Measurements from ENCODE around the gene KCNK16. TPM values are rescaled to one million over a fixed set of nuclear protein-coding genes. Genes with fewer than 3 reads are reported as not detected.

The KCNK16 gene
- total and polyA plus RNA-seq, 2 of the 4 experiments (the other 2 are of a cell fraction) = not detected

DNA sequence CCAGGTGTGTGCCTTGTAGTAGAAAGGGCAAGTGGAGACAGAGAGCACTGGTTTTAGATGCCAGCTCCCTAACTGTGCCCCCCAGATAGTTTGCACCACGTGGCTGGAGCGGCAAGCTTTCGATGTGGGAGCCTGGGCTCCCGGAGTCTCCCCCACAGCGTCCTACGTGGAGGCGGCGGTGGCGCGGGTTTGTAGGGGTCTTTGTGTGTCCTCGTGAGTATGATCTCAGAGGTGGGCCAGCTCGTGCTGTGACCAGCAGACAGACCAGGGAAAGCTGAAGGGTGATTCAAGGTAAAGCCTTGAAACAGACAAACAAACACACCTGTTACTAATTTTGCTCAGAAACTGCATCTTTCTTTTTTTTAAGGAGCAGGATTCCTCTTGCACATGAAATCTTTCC is 5.6 kb upstream of the KCNK16 start:
- Histone ChIP-seq H2AK9ac (replicated peaks; ENCODE audit: low read depth, low read length, poor library complexity) (no peak overlapping the region), H2AK5ac (ENCODE audit: low read depth, low read length) (no peak overlapping the region), H3K27me3 (ENCODE audit: control insufficient read depth, insufficient read depth, low read length) (no peaks in the 10 kb centered on the region; the same call in 1 of the 2 replicates), H2BK15ac (ENCODE audit: low read depth, low read length) (no peak overlapping the region), H3K4me3 (ENCODE audit: insufficient read depth, low read depth, low read length) (no peak overlapping the region), H3K9me3 (ENCODE audit: control insufficient read depth, insufficient read depth, low read length) (no peaks in the 10 kb centered on the region), H3K4ac (ENCODE audit: low read depth, low read length) (no peak overlapping the region), H4K20me1 (ENCODE audit: insufficient read depth, low read length) (no peaks in the 10 kb centered on the region), H3K14ac (replicated peaks; ENCODE audit: low read depth, low read length) (no peak overlapping the region), H3K4me2 (ENCODE audit: low read depth, low read length) (no peak overlapping the region), H3K9ac (ENCODE audit: low read depth, low read length) (no peak overlapping the region), H4K91ac (ENCODE audit: insufficient read depth, low read depth, low read length) (no peak overlapping the region), H2BK5ac (ENCODE audit: low read depth, low read length, poor library complexity, severe bottlenecking) (no peak overlapping the region), H3K79me1 (ENCODE audit: low read depth in 1 of 2, low read length in 2 of 2) (no peaks in the 10 kb centered on the region), H3K23ac (ENCODE audit: low read depth, low read length) (no peak overlapping the region), H2BK120ac (ENCODE audit: low read depth, low read length) (no peak overlapping the region), H3K56ac (ENCODE audit: extremely low read depth, insufficient read depth, low read length) (no peak overlapping the region), H3K9me1 (ENCODE audit: insufficient read depth, low read length) (no peaks in the 10 kb centered on the region), H3K18ac (ENCODE audit: low read depth, low read length) (no peak overlapping the region), H3K27ac (ENCODE audit: insufficient read depth, low read length) (no peak overlapping the region), H4K5ac (ENCODE audit: low read depth, low read length) (no peak overlapping the region), H4K8ac (ENCODE audit: low read depth in 2 of 2, low read length in 2 of 2) (no peak overlapping the region), H3K4me1 (ENCODE audit: control insufficient read depth, insufficient read depth, low read length) (no peaks in the 10 kb centered on the region), H3K36me3 (ENCODE audit: control insufficient read depth, insufficient read depth, low read length) (no peaks in the 10 kb centered on the region), H2AFZ (replicated peaks; ENCODE audit: low read length, poor library complexity) (no peak overlapping the region), H2BK20ac (ENCODE audit: low read depth, low read length) (no peak overlapping the region)
- ChIA-PET CTCF (no interaction called here), POLR2A (ENCODE audit: unreplicated experiment) (no interaction called here)
- no TSS peak for BruUV-seq (replicated peaks)
- in situ Hi-C loops (cut with MboI; ENCODE audit: low sequenced_read_pairs) = no loop called here
- 33% methylated on average over 2 of the region's 12 CpGs; no CpG with 5 or more reads in 1 of the 2 experiments for WGBS, 2 experiments (ENCODE audit: extremely low coverage in 2 of 2, insufficient read length in 1 of 2)
- no peak for ATAC-seq (ENCODE audit: low read depth)
- intact Hi-C loops (cut with micrococcal nuclease) = no loop called here
- no peak for DNase-seq
- TF ChIP-seq NFE2L2 (IDR thresholded peaks at IDR 0.05; ENCODE audit: low read depth, low read length) = no peak
- dilution Hi-C loops (cut with HindIII; ENCODE audit: low sequenced_read_pairs, unreplicated experiment) = no loop called here

Measured in IMR-90 (cell line).